ENCODE measurements around the gene NPC1. TPM values are rescaled to one million over a fixed set of nuclear protein-coding genes. Genes with fewer than 3 reads are reported as not detected.

The NPC1 gene
- total RNA-seq, 1 donor from 2014 or later, result 143 TPM

DNA sequence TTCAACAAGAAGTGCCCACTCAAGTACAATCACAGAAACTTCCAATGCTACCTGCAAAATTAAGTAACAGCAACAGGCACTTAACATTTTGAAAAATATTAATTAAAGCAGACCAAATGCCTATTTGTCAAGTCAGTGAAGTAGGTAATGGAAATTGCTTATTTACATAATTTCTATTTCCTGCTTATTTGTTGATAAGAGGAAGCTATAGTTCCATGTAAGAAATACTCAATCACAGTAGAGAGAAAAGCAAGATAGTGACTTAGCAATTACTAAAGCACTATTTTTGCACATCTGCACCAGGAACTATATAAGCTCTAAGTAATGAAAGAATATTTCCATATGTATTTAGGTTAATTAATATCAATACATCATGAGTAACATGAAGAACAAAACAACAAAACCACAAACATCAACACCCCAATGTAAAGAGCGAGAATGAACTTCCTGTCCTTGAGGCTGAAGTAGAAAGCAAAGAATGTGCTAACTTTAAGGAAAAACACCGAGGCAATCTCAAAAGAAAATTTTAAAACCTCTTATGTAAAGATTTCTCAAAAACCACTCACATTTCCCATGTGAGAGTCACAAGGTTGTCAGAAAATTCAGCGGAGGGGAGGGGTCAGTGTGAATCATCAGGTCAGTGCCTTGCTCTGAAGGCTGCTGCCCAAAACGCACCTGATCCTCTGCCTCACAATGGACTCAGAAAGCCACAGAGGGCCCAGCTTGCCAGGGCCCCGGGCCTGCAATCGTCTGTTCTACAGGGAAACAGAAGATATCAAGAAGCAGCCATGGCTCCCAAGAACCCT is 12.5 kb downstream of the NPC1 start:
- peak overlapping the region; percentile 6 for H3K4me3 ChIP-seq
- H3K36me3 ChIP-seq, result peaks cover 62% of the 10 kb centered on the region
- H3K27ac ChIP-seq, result peak overlapping the region; percentile 81
- ATAC-seq (peak; percentile 91), DNase-seq (peak; percentile 71)
- no peaks in the 10 kb centered on the region for H3K9me3 ChIP-seq
- H3K27me3 ChIP-seq, result no peaks in the 10 kb centered on the region
- intact Hi-C loops (cut with DNase I), result no loop called here
- peaks cover 36% of the 10 kb centered on the region for H3K4me1 ChIP-seq
- TF ChIP-seq, protein P1, sequence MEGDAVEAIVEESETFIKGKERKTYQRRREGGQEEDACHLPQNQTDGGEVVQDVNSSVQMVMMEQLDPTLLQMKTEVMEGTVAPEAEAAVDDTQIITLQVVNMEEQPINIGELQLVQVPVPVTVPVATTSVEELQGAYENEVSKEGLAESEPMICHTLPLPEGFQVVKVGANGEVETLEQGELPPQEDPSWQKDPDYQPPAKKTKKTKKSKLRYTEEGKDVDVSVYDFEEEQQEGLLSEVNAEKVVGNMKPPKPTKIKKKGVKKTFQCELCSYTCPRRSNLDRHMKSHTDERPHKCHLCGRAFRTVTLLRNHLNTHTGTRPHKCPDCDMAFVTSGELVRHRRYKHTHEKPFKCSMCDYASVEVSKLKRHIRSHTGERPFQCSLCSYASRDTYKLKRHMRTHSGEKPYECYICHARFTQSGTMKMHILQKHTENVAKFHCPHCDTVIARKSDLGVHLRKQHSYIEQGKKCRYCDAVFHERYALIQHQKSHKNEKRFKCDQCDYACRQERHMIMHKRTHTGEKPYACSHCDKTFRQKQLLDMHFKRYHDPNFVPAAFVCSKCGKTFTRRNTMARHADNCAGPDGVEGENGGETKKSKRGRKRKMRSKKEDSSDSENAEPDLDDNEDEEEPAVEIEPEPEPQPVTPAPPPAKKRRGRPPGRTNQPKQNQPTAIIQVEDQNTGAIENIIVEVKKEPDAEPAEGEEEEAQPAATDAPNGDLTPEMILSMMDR (IDR thresholded peaks at IDR 0.05), result no peak

DNA sequence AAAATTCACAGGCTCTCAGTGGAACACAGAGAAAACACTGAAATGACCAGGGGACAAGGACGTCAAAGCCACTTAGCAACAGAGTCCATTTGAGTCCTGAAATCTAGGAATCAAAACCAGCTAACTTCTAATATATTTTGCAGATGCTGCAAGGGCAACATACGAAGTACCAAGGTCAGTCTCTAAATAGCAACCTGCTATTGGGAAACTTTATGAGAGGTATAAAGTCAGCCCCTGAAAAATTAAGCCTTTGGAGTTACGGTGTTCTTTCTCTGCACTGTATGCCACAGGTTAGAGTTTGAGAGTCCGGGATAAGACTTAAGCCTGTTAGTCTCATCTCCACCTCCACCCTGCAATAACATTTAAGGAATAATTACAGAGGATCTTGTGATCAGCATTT is 13.3 kb downstream of the NPC1 start:
- H3K36me3 ChIP-seq, result peaks cover 70% of the 10 kb centered on the region

DNA sequence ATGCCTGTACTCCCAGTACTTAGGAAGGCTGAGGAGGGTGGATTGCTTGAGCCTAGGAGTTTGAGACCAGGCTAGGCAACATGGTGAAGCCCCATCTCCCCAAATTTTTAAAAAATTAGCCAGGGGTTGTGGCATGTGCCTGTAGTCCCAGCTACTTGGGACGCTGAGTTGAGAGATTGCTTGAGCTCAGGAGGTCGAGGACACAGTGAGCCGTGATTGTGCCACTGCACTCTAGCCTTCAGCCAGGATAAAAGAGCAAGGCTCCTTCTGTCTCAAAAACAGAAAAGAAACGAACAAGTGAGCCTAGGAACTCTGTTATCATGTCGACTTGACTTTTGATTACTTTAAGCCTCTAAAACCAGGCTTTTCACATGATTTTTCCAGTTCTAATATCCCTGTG is 13.7 kb downstream of the NPC1 start:
- ATAC-seq (no peak), DNase-seq (no peak)
- Histone ChIP-seq H3K4me3 (no peak overlapping the region), H3K36me3 (peaks cover 72% of the 10 kb centered on the region), H3K27ac (peak overlapping the region; percentile 81), H3K27me3 (no peaks in the 10 kb centered on the region), H3K9me3 (no peaks in the 10 kb centered on the region), H3K4me1 (peaks cover 30% of the 10 kb centered on the region)
- TF ChIP-seq, protein P1 (IDR thresholded peaks at IDR 0.05), result no peak
- intact Hi-C loops (cut with DNase I), result no loop called here

More for the DNA sequence above, 13.3 kb downstream of the NPC1 start:
- TF ChIP-seq, protein P1 (IDR thresholded peaks at IDR 0.05), result no peak
- DNase-seq (no peak), ATAC-seq (no peak)
- no peaks in the 10 kb centered on the region for H3K27me3 ChIP-seq
- H3K4me3 ChIP-seq, result no peak overlapping the region
- H3K27ac ChIP-seq, result peak overlapping the region; percentile 81
- peaks cover 30% of the 10 kb centered on the region for H3K4me1 ChIP-seq
- no peaks in the 10 kb centered on the region for H3K9me3 ChIP-seq
- intact Hi-C loops (cut with DNase I), result no loop called here

DNA sequence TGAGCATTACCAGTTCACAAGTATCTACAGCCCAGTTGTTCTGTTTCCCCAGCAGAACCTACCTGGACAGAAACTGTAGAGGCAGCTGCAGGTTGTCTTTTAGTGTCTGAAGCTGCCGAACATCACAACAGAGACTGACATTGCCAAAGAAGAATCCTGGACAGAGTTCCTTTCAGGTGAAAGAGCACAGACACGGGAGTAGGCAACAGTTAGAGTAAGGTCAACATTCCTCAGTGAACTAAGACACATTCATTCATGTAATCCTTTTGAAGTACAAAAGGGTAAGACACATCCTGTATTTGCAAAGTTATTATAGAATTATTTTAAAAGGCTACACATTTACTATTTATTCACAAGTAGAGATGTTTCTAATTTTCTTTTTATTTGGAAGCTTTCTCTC is 14.3 kb downstream of the NPC1 start:
- TF ChIP-seq, protein P1 (IDR thresholded peaks at IDR 0.05), result no peak
- H3K4me3 ChIP-seq, result no peak overlapping the region
- H3K36me3 ChIP-seq, result peaks cover 77% of the 10 kb centered on the region
- no peaks in the 10 kb centered on the region for H3K27me3 ChIP-seq
- no peak for ATAC-seq
- H3K4me1 ChIP-seq, result peaks cover 30% of the 10 kb centered on the region
- H3K9me3 ChIP-seq, result no peaks in the 10 kb centered on the region
- intact Hi-C loops (cut with DNase I), result no loop called here
- H3K27ac ChIP-seq, result no peak overlapping the region
- no peak for DNase-seq

DNA sequence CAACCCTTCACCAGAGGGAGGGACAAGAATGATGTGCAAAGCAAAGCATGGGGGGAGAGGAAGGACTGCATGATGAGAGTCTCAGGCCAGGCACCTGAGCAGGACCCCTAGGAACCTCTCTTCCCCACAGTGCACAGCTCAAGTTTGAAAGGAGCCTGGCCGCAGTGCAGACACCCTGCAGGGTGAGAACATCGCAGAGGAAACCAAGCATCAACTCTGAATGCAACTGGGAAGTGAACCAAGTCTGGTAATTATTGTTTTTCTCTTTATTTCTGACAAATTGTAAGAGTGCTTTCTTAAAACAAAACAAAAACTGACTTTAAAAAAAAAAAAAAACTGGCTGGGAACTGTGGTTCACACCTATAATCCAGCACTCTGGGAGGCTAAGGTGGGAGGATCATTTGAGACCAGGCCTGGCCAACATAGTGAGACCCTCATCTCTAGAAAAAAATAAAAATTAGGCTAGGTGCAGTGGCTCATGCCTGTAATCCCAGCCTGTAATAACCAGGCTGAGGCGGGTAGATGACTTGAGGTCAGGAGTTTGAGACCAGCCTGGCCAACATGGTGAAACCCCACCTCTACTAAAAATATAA is 15.3 kb downstream of the NPC1 start:
- TF ChIP-seq, protein P1 (IDR thresholded peaks at IDR 0.05), result no peak
- Histone ChIP-seq H3K36me3 (peaks cover 80% of the 10 kb centered on the region), H3K9me3 (no peaks in the 10 kb centered on the region), H3K4me3 (no peak overlapping the region), H3K27me3 (no peaks in the 10 kb centered on the region), H3K27ac (no peak overlapping the region), H3K4me1 (peaks cover 30% of the 10 kb centered on the region)
- intact Hi-C loops (cut with DNase I), result no loop called here
- no peak for DNase-seq
- peak; percentile 17 for ATAC-seq

Measured in upper lobe of right lung (tissue), 1 donor.